HG02763 (cell line): ENCODE data around the gene ATAD2B.

Source experiments
- ATAC-seq: cut with Tn5 transposase; IDR thresholded peaks from one replicate; pipeline ENCODE4 v1.9.1; 2021; ENCODE audit warnings: mild to moderate bottlenecking, moderate library complexity; ENCODE audit not compliant: unreplicated experiment

The ATAD2B gene

DNA sequence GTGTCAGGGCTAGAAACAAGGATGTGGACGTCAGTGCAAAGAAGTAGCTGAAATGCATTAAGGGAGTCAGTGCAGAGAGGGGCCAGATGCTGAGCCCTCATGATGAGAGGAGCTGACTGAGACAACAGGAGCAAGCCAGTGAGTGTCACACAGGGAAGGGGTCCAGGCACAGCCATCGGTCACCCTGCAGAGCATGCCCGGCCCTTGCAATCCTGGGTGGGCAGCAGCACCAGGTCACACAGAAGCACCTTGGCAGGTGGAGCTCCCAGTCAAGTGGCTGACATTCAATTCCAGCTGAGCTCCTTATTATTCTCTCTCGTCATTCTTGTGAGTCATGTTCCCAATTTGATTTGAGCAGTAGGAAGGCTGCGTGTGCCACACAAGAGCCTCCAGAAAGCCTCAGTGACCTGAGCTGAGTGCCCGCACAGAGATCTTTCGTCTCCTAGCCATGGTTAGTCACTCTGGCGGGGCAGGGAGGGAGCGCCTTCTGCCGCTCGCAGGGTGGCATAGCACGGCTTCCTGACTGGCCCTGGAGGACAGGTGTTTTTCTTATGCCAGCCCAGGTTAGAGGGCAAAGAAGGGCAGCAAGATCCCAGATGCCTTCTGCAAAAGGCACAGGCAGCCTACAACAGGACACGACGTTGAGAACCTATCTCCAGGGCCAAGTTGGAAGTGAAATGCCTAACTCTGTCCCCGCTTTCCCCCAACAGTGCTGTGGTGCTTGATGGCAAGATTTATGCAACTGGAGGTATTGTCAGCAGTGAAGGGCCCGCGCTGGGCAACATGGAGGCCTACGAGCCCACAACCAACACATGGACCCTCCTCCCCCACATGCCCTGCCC is 220.9 kb downstream of the ATAD2B start:
- no peak for ATAC-seq

- ATAC-seq: no peak
Observed at GRCh38 chr2:23703583-23704385, 223.1 kb downstream of the ATAD2B start.

DNA sequence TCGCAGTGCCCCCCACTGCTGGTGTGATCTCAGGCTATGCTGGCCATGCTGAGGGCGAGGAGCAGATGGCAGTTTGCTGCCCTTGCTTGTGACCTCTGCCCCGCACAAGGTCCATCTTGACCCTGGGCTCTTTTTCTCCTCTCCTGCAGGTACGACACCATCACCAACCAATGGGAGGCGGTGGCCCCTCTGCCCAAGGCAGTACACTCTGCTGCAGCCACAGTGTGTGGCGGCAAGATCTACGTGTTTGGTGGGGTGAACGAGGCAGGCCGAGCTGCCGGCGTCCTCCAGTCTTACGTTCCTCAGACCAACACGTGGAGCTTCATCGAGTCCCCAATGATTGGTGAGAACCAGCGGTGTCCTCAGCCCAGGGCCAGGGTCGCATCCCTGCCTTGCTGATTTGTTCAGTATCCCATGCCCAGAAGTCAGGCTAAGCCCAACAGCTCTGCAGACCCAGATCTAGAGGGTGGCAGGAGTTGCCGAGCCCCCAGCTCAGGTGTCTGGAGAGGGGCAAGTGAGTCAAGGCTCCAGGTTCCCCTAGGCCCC is 223.8 kb downstream of the ATAD2B start:
- ATAC-seq: no peak

DNA sequence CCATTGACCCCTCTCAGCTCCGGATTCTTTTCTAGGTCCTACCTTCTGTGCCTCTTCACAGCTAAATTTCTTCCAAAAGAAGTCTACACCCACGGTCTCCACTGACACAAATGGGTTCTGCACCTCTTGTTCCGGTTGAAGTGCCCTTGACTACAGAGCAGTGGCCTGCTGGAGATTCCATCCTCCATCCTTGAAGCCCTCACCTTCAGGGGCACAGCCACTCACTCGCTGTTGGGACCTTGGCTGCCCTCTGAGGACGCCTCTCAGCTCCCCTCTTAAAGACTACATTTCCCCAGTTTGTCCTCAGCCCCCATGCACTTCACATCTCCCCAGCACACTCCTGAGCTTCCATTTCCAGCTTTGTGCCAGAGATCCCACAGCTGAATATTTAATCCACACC is 226.3 kb downstream of the ATAD2B start:
- no peak for ATAC-seq

DNA sequence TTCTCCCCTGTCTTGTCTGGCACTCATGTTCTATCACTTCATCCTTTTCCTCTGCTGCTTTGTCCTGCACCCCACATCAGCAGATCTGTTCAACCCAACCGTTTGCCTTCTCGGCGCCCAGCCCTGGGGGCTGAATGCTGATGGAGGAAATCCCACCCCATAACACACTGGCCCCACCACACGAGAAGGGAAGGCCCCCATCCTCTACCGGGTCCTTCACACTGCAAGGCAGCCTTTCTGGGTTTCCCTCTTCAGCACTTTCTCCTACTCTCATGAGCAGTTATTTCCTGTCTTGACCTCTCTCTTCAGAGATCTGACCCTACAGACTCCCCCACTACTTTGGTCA is 227.4 kb downstream of the ATAD2B start:
- no peak for ATAC-seq

DNA sequence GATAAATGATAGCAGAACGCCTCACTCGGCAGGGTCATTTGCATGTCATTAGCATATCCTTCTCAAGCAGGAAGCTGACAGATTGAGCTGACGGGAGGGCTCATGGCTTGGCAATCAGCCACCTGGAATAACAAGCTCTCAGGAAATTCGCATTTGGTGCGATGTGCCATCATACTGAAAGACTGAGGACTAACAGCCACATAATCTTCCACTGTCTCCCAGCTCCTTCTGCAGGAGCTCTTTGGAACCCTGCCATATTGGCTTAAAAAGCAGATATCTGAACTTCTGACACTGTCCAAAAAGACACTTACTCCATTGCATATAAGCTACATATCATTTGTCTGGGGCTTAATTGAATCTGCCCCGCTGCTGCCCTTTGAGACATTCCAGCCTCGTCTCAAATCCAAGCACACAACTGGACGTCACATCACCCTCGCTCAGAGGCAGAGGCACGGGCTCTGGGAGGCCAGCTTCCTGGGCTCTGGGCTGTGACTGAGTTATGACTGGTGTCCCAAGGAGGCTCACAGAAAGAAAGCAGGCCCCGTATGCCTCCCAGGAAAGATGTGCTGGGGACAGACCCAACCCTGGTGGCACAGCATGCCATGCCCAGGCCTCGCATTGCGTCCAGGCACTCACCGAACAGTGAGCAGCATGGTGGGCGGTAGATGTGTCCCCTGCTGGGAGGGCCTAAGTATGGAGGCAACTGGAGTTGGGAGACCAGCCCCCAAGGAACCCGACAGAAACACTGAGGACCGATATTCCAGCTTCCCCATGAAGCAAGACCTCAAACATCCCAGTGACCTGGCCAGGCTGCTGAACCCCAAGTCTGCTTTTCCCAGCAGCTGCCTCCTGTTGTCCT is 228.0 kb downstream of the ATAD2B start:
- ATAC-seq: no peak
